Endothelial cell of umbilical vein (primary cell): ENCODE results near the gene SLC4A2. TPM values are rescaled to one million over a fixed set of nuclear protein-coding genes. Genes with fewer than 3 reads are reported as not detected.

Experiments
- BruUV-seq: library from RNA; stranded (reverse); fragments of 400-500 nt; replicated peaks from 2 replicates; lab custom pipeline; 2021; lab: Mats Ljungman, UMichigan
- CTCF ChIA-PET: fragments of 300-600, 350-600 bp; sonication (Branson Sonifier 250); formaldehyde crosslinking; loops from one replicate; lab custom pipeline; 2021; ENCODE audit warnings: antibody characterized with exemption, inconsistent platforms; lab: Charles Lee
- POLR2A ChIA-PET: fragments of 300-600, 350-600 bp; sonication (Branson Sonifier 250); formaldehyde crosslinking; loops from one replicate; lab custom pipeline; 2021; ENCODE audit warnings: antibody characterized with exemption, inconsistent platforms; lab: Charles Lee
- DNase-seq: peaks from one replicate; pipeline ENCODE4 v3.0.0-alpha.2; 2011; ENCODE audit warnings: low read depth, low spot score
- FAIRE-seq: peaks from 2 replicates; lab custom pipeline; 2011; peaks lifted over from hg19 to GRCh38; lab: Jason Lieb, UNC
- H2AFZ ChIP-seq: 2 replicates; pipeline ENCODE4 v1.6.0; 2012; ENCODE audit warnings: low read depth, low read length, control low read depth, inconsistent platforms
- H3K27ac ChIP-seq: 2 replicates; pipeline ENCODE4 v1.5.1; 2011; ENCODE audit warnings: low read depth, mild to moderate bottlenecking, control low read depth, low read length, moderate library complexity; ENCODE audit not compliant: insufficient read depth
- H3K27me3 ChIP-seq, 2 experiments: 2 replicates each; pipeline versions ENCODE4 v1.6.0 to v1.6.1; 2011; ENCODE audit warnings: low read length in 2 of 2, mixed read lengths in 1 of 2; ENCODE audit not compliant: control insufficient read depth in 2 of 2, insufficient read depth in 2 of 2
- H3K36me3 ChIP-seq, 2 experiments: 2 replicates in 1 of 2; 3 replicates in 1 of 2; pipeline ENCODE4 v1.5.1; 2011; ENCODE audit warnings: low read length in 2 of 2, mild to moderate bottlenecking in 1 of 2, moderate library complexity in 1 of 2; ENCODE audit not compliant: control insufficient read depth in 2 of 2, insufficient read depth in 2 of 2; ENCODE audit errors: extremely low read depth in 1 of 2
- H3K4me1 ChIP-seq: 3 replicates; pipeline ENCODE4 v1.5.1; 2011; ENCODE audit warnings: mild to moderate bottlenecking, low read length; ENCODE audit not compliant: control insufficient read depth, insufficient read depth; ENCODE audit errors: extremely low read depth
- H3K4me2 ChIP-seq: 2 replicates; pipeline ENCODE4 v1.6.1; 2011; ENCODE audit warnings: low read length, control low read depth, mixed read lengths; ENCODE audit not compliant: insufficient read depth
- H3K4me3 ChIP-seq, 3 experiments: fragments of 200-600 bp in 1 of 3; sonication (generic), shearing (Covaris generic) in 1 of 3; replicated peaks in 1 of 3; 2 replicates each; pipeline ENCODE4 v1.5.1; 2011 to 2016; ENCODE audit warnings: control low read depth in 3 of 3, low read length in 3 of 3, mild to moderate bottlenecking in 2 of 3, inconsistent platforms in 1 of 3, low read depth in 1 of 3, moderate library complexity in 1 of 3; ENCODE audit not compliant: insufficient read depth in 1 of 3
- H3K79me2 ChIP-seq: 2 replicates; pipeline ENCODE4 v1.6.0; 2012; ENCODE audit warnings: low read length, inconsistent platforms; ENCODE audit not compliant: control insufficient read depth, insufficient read depth
- H3K9ac ChIP-seq: replicated peaks from 2 replicates; pipeline ENCODE3; 2011; ENCODE audit warnings: low read length, control low read depth; ENCODE audit not compliant: insufficient read depth; ENCODE audit errors: extremely low read depth
- H3K9me1 ChIP-seq: replicated peaks from 3 replicates; pipeline ENCODE4 v1.6.0; 2011; ENCODE audit warnings: mild to moderate bottlenecking, low read length; ENCODE audit not compliant: control insufficient read depth, insufficient read depth; ENCODE audit errors: extremely low read depth
- H3K9me3 ChIP-seq: replicated peaks from 2 replicates; pipeline ENCODE4 v1.5.1; 2012; ENCODE audit warnings: low read length, inconsistent platforms; ENCODE audit not compliant: control insufficient read depth, insufficient read depth
- H4K20me1 ChIP-seq: replicated peaks from 2 replicates; pipeline ENCODE3; 2011; ENCODE audit warnings: mild to moderate bottlenecking, low read length; ENCODE audit not compliant: control insufficient read depth, insufficient read depth; ENCODE audit errors: extremely low read depth
- CTCF ChIP-seq, 2 donors: IDR thresholded peaks; 1 replicate in 1 of 2; 2 replicates in 1 of 2; pipeline ENCODE4 v1.5.1; 2011; ENCODE audit warnings: low read length in 2 of 2, mild to moderate bottlenecking in 2 of 2, moderate library complexity in 2 of 2, control low read depth in 1 of 2, inconsistent platforms in 1 of 2, low read depth in 1 of 2; ENCODE audit not compliant: insufficient read depth in 1 of 2; ENCODE audit errors: extremely low read depth in 1 of 2
- EZH2 ChIP-seq: IDR thresholded peaks from 2 replicates; pipeline ENCODE4 v1.6.1; 2012; ENCODE audit warnings: borderline replicate concordance, low read depth, mild to moderate bottlenecking, moderate library complexity, low read length, inconsistent platforms; ENCODE audit not compliant: severe bottlenecking
- FOS ChIP-seq: IDR thresholded peaks from 2 replicates; pipeline ENCODE4 v1.6.1; 2011; ENCODE audit warnings: mild to moderate bottlenecking, low read length, moderate library complexity, borderline replicate concordance; ENCODE audit not compliant: insufficient read depth
- GATA2 ChIP-seq: IDR thresholded peaks from 2 replicates; pipeline ENCODE4 v1.7.0; 2011; ENCODE audit warnings: low read depth, mild to moderate bottlenecking, moderate library complexity, mixed read lengths, low read length; ENCODE audit not compliant: insufficient read length, insufficient read depth
- JUN ChIP-seq: IDR thresholded peaks from 2 replicates; pipeline ENCODE4 v1.6.1; 2011; ENCODE audit warnings: borderline replicate concordance, low read depth; ENCODE audit not compliant: insufficient read length, insufficient read depth
- MYC ChIP-seq: IDR thresholded peaks from one replicate; pipeline ENCODE4 v1.6.1; 2011; ENCODE audit warnings: mild to moderate bottlenecking, low read depth, low read length
- POLR2A ChIP-seq: IDR thresholded peaks from 2 replicates; pipeline ENCODE4 v1.6.1; 2012; ENCODE audit warnings: low read depth, mild to moderate bottlenecking, control low read depth, low read length
- POLR2AphosphoS5 ChIP-seq: IDR thresholded peaks from 2 replicates; pipeline ENCODE4 v1.6.1; 2012; ENCODE audit warnings: low read depth, mild to moderate bottlenecking, control low read depth, low read length, moderate library complexity; ENCODE audit not compliant: insufficient read depth
- dilution Hi-C: fragments of 300-500 bp; cut with MboI; formaldehyde crosslinking; loops from one replicate; pipeline ENCODE4 v1.15.0; 2019; ENCODE audit warnings: low sequenced_read_pairs; ENCODE audit not compliant: extremely low pct_ligation_motif_present
- intact Hi-C: fragments of 100-400 bp; cut with micrococcal nuclease; formaldehyde crosslinking; loops from one replicate; pipeline ENCODE4 v1.10.0; 2022
- polyA plus RNA-seq, 4 experiments: library from polyadenylated mRNA; depleted of rRNA in 3 of 4; stranded (reverse) in 3 of 4; unstranded in 1 of 4; fragments of >200 nt; gene quantifications; 2 replicates each; pipeline versions ENCODE4 v1.2.1 to v1.2.3, GENCODE V29; 2011 to 2012; ENCODE audit warnings: missing spikeins in 1 of 4
- total RNA-seq: library from RNA; stranded (reverse); gene quantifications from 2 replicates; pipeline ENCODE4 v1.2.3, GENCODE V29; 2021
- TF ChIP-seq, protein P1 (sequence below): IDR thresholded peaks from 2 replicates; pipeline ENCODE4 v1.6.1; 2011; ENCODE audit not compliant: insufficient read depth, insufficient read length

Gene SLC4A2
- total and polyA plus RNA-seq, 2 donors (not counting 3 experiments of a cell fraction or from before 2014, with no cell fraction given), result 108 to 172 TPM

- FAIRE-seq (no peak), DNase-seq (no peak)
- H3K4me1 ChIP-seq, result peaks cover 15% of the 10 kb centered on the region
- no peak for TF ChIP-seq POLR2AphosphoS5
- TF ChIP-seq JUN, result no peak
- no peak for TF ChIP-seq POLR2A
- TF ChIP-seq, protein P1, sequence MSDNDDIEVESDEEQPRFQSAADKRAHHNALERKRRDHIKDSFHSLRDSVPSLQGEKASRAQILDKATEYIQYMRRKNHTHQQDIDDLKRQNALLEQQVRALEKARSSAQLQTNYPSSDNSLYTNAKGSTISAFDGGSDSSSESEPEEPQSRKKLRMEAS, result no peak
- no peak for TF ChIP-seq FOS
- no peak for TF ChIP-seq GATA2
- no peak for TF ChIP-seq CTCF (IDR thresholded peaks at IDR 0.05; ENCODE audit: extremely low read depth in 1 of 2, insufficient read depth in 1 of 2, low read depth in 1 of 2, low read length in 2 of 2)
- no peak for TF ChIP-seq MYC
- no peak for TF ChIP-seq EZH2
- no peaks in the 10 kb centered on the region for H3K27me3 ChIP-seq
- H3K27ac ChIP-seq, result no peak overlapping the region
- BruUV-seq, result no TSS peak
- no peak overlapping the region for H2AFZ ChIP-seq
- no peaks in the 10 kb centered on the region for H3K9me1 ChIP-seq
- peaks cover 0 to 17% of the 10 kb centered on the region in 2 experiments for H3K36me3 ChIP-seq
- no peak overlapping the region for H3K4me2 ChIP-seq
- no peak overlapping the region for H3K9ac ChIP-seq
- POLR2A ChIA-PET, result no interaction called here
- intact Hi-C loops (no loop called here), dilution Hi-C loops (no loop called here)
- H3K4me3 ChIP-seq, result no peak overlapping the region
- CTCF ChIA-PET, result interaction anchor here (1.7 kb wide), 1 partner anchor 89 kb away, joined by 5 read pairs; no protein-coding TSS in a partner anchor
- H3K79me2 ChIP-seq, result no peaks in the 10 kb centered on the region
- H3K9me3 ChIP-seq, result no peaks in the 10 kb centered on the region
- no peaks in the 10 kb centered on the region for H4K20me1 ChIP-seq
Observed at GRCh38 chr7:151034312-151035025, 24.9 kb upstream of the SLC4A2 start.
